ENCODE data around the gene SFXN4.

Gene SFXN4, protein sequence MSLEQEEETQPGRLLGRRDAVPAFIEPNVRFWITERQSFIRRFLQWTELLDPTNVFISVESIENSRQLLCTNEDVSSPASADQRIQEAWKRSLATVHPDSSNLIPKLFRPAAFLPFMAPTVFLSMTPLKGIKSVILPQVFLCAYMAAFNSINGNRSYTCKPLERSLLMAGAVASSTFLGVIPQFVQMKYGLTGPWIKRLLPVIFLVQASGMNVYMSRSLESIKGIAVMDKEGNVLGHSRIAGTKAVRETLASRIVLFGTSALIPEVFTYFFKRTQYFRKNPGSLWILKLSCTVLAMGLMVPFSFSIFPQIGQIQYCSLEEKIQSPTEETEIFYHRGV

DNA sequence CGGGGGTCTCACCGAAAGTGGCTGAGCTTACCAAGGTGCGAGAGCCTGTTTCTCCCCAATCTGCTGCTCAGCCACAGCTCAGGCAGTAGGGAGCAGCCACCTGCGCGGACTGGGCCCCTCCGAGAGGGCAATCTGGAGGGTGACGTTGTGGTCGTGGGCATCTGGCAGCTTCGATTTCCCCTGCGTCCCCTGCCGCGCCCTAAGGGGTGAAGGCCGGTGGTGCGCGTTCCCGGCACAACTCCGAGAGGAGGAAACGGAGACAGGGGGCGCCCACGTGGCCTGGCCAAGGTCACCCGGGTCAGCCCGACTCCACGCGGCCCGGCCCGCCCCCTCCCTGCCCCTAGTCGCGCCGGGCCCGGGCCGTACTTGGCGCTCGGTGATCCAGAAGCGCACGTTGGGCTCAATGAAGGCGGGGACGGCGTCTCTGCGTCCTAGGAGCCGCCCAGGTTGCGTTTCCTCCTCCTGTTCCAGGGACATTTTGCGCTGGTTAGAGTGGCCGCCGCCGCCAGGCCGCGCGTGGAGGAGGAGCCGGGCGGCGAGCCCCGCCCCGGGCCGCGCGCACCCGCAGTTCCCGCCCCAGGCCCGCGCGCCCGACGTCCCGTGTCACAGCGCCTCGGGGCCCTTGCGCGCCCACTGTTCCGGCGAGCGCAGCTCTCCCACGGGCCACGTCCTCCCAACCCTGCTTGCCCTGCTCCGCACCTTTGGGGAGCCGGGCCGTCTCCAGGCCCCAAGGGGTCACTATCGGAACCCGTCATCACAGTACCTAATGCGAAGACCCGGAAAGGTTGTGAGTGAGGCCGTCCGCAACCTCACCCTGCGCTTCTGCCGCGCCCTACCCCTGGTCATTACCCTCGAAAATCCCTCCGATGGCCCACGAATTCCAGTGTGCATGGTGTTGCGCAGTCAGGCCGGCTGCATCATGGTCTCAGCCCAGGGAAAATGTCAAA is at the start of gene SFXN4:
Gene SFXN4, minus strand, starts transcription at position 544 of the 947 bp plus-strand sequence. Its CDS starts 67 bp downstream, at position 477.
- DNase-seq, result peak; percentile 34

DNA sequence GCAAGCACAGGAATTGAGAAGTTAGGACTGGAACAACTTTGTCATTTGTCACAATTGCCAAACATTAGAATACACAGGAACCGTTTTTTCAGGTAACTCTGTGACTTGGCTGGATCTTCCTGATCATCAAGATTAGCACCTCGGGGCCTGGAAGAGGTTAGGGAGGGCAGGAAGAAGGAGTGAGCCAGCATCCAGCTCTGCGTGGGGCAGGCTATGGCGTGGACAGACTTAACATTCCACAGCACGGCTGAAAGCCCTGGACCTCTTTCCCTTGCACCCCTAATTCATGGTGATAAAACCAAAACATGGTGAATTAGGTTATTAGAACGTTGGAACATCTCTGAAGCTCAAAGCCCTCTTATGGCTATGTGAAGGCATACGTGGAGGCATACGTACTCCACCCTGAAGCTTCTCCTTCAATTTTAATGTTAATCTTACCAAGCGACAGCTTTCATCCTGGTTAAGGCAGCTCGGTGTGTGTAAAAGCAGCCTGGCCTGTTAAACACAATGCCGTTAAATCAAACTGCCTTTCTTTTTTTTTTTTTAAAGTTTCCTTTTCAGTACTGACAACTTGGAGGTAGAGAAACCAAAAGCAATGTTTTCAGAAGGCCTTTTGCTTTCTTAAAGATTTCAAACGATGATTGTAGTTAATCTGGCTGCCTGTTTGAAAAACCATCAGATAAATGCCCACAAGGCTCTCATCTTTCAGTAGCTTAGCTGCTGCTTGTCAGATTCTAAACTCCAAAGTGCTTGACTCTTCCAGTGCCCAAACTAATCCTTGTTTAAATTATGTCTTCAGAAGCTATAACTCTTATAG is 46.3 kb upstream of the SFXN4 start:
- no peak for DNase-seq

DNA sequence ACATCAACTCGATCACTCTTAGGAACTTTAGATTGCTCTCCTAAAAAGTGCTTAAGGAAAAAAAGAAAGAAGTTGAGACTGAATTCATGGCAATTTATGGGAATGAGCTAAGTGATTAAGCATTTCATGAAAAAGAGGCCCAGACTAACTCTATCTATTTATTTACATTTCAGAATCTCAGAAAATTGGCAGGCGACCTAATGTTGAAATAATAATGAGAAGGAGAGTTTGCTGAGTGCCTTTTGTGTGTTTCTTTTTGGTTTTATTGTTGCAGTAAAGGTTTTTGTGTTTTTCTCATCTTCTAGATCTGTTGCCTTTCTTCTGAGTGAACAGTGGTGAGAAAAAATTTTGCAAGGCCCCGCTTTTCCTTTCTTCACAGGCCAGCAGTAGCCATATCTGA is 45.7 kb upstream of the SFXN4 start:
- no peak for DNase-seq

DNA sequence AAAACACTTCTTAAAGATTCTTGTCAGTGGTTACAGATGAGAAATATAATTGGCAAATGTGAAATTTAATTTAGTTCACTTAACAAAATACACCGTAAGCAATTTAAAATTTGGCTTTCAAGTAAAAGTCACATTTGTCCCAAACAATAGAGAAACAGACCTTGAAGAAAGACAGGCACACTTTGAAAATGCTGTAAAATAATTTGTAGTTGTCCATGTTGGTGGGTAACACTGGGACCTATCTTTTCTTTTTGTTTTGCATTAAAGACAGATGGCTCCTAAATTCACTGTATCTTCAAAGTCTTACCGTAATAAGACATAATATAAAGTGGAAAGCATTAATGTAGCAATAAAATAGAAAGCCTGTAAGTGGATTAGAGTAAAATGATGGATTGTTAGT is 45.1 kb upstream of the SFXN4 start:
- no peak for DNase-seq

DNA sequence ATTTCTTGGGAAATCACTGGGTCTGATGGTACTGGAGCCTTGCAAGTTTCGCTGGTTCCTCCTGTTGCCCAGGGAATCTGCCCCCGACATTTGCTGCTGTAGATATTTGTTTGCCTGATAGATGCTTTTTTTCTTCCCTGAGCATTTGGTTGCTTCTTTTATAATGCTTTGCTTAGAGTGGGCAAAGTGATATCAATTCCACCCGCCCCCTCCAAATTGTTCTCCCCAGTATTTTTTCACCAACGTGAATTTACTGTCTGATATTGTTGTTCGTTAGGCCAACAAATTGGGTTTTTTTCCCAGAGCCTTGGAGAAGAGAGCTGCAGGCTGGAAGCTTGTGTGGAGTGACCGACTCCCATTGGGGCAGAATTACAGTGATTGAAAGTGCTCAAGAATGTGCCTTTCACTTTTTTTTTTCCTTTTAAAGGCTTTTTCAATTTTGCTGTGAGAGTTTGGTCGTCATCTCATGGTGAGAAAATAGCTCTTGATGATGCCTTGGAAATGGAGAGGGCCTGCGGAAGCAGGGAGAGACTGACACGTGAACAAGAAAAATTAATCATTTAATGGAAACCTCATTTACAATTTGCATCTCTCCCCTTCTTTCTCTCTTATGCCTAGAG is 44.3 kb upstream of the SFXN4 start:
- no peak for DNase-seq

DNA sequence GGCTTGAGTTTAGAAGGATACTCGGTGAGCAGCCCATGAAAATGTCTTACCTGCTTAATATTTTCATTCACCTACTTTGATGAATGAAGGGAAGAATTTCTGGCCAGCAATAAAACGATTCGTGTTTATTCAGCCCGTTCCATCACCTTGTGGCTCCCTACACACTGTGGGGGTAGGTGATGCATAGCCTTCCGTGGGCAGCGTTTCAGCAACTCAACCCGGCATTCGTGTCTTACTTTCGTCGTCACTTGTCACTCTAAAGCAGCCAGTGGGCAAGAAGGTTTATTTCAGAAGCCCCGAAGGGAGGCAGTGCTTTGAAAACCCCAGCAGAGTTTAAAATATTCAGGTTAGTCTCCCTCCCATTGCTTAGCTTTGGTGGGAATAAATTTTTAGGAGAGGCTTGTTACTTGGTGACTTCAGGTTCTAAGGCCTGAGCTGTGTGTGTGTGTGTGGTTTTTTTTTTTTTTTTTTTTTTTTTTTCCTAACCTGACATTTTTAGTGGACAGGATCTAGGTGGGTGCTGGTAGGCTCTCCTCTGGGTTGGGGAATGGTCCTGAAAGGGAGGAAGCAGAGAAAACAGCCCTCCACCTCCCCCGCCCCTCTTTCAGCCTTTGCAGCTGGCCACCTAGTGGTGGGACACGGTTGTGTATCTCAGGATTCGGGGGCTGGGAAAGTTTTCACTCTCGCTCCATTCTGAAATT is 43.7 kb upstream of the SFXN4 start:
- DNase-seq, result no peak

DNA sequence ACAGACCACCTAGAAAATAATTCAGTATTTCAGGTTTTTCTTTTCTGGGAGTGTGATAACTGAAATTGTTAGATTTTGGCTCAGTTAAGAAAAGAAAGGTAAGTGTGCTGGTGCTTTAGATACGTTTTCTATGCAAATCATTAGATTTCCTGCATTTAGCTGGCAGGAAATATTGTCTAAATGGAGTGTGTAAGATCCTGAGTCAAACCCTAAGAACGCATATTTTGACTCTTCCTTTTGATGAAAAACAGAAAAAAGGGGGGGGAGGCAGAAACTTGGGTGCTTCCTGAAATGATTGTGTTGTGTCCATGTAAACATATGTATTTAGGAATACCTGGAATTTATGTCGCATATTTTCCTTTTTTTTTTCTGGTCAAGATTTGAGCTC is 43.0 kb upstream of the SFXN4 start:
- no peak for DNase-seq

DNA sequence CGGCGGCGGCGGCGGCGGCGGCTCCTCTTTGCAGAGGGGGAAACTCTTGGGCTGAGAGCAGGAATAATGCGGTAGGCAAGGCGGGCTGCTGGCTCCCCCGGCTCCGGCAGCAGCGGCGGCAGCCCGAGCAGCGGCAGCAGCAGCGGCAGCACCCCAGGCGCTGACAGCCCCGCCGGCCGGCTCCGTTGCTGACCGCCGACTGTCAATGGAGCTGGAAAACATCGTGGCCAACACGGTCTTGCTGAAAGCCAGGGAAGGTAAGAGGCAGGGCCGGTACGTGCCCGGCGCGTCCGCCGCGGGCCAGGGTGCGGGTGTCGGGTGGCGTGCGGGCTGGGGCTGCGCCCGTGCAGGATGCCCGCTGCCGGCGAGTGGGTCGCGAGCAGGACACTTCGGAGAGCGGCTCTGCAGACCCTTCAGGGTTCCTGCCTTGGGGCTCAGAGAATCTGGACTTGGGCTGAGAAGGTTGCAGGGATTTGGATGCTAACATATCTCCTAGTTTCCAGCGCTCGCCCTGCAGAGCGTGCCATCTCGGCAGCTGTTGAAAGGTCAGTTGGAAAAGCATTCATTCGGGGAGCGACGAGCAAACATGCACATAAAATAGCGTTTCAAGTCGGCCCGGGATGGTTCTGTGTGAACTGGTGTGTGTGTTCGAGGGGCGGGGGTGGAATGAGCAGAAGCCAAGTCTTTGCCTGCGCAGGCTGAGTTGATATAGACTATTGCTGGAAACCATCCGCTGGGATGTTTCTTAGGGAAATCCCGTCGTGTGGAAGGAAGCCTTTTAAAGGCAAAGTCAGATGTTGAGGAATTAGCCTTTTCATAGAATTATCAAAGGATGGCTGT is 42.4 kb upstream of the SFXN4 start:
- DNase-seq, result no peak

DNA sequence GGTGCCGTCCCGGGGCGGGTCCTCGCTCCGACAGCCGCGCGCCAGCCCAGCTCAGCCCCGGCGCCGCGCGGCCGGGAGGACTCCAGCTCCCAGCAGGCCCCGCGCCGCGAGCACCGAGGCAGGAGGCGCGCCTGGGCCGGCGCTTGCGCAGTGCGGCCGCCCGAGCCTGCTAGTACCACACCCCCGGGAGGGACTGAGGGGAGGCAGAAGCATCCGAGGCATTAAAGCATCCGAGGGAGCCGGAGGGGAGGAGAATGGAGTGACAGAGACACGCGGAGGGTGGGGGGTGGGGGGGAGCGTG is 41.8 kb upstream of the SFXN4 start, which contains the start of gene GRK5:
Gene GRK5, plus strand, starts transcription at position 206 of the 301 bp plus-strand sequence. CDS start 347 bp downstream, outside the sequence.
- DNase-seq, result peak; percentile 74

DNA sequence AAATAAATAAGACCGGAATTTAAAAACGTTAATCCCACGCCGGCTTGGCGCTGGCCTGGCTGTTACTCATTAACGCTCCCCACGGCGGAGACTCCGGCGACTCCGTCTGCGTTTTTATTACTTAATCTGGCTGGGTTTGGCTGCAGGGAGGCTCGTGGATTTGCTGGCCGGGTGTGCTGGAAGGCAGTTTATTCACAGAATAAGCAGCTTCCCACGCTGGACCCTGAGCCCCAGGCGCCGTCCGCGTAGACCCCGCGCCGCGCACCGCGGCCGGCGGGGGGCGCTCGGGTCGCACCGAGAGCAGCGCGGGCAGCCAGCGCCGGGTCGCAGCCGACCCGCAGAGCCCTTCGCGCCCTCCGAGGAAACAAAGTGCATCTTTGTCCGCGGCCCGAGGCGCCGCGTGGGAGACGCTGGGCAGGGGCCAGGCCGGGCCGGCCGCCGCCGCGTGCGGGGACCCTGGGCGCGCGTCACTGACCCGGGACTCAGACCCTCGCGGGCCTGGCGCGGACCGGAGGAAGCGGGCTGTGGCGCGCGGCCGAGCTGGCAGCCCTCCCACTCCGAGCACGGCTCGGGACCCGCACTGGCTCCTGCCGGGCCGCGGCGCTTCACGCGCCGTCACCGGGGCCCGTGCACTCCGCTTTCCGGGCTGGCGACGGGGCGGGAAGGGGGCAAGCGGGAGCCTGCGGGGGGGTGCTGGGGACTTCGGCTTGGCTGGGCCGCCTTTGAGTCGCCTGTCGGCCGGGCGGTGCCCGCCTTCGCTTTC is 41.3 kb upstream of the SFXN4 start:
- DNase-seq, result no peak

DNA sequence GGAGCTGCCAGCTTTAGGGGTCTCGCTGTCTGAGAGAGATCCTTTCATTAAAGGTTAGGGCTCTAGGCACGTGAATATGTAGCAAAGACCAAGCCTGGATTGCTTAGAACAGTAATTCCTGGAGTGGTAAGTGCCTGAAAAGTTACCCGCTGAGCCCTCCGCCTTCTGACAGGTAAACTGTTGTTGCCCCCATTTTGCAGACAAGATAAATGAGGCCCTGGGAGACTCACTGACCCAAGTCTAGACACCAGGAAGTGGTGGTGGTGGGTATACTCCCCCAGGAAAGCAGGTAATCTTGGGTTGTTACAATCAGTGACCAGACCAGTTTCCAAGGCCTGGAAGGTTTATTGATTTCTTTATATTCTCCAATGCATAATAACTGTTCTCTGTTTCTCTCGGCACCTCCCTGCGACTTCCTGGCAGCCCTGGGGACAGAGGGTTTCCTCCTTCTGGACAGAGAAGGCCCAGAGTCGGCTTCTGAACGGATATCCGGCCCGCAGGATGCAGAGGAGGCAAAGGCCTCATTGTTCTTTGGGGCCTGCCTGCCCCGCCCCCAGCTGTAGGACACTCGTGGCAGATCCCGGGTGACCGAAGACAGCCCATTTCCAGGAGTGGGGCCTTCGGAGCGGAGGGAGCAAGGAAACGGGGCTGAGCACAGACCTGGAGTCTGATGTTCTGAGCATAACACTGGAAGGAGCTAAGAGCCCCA is 40.5 kb upstream of the SFXN4 start:
- no peak for DNase-seq

DNA sequence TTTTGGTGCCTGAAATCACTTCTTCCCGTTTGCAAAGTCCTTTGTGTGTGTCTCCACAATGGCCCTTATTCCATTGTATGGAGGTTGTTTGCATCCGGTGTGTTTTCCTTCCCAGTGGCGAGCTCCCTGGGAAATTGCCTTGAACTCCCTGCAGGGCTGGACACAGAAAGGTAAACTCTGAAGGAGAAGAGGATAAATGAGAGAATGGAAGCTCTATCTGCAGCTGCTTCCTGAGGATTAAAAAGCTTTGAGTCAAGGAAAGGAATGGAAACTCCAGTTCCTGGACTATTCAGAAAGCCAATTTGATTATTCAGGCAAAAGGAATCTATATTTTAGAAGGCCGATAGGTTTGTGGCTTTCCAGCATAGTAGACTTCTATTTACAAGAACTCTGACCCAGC is 37.5 kb upstream of the SFXN4 start:
- no peak for DNase-seq

DNA sequence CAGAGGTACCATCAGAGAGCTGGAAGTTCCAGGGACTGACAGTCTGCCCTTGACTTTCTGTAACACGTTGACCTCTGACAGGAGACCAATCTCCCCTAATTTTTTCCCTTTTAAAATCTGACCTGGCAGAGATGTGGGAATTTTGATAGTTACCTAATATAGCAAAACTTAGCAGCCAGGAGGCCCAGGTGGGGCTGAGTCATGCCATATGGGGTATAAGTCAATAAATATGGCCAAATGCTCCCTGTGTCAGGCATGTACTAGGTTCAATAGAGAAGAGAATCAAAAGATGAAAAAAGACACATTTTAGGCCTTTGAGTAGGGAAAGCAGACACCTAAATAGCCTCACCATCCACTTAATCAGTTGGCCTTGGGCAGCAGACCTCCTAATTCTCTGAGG is 35.7 kb upstream of the SFXN4 start:
- DNase-seq, result no peak

DNA sequence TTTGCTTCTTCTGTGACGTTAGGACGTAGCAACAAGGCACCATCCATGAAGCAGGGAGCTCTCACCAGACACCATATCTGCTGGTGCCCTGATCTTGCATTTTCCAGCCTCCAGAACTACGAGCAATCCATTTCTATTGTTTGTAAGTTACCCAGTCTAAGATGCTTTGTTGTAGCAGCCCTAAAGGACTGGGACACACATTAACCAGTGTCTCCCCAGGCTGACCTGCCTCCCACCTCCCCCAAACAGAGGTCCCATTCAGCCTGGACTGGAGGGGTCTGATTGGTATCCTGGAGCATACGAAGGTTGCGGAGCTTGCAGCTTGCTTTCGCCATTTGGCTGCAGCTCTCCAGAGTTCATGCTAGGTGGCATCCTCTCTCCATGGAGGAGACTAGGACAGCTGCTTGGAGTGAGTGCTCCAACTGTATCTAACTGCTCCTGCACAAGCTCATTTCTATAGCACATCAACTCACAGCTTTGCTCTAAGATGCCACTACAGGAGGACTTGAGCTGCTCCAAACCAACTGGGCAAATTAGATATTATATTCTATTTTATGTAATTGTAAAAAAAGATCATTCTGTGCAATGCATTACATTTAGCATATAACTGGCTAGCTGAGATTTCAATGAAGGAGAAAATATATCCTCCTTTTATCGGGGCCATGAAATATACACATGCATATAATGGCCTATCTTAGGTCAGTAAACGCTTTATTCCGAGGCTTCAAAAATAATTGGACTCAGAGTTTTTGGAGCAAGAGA is 33.9 kb upstream of the SFXN4 start:
- peak; percentile 31 for DNase-seq

DNA sequence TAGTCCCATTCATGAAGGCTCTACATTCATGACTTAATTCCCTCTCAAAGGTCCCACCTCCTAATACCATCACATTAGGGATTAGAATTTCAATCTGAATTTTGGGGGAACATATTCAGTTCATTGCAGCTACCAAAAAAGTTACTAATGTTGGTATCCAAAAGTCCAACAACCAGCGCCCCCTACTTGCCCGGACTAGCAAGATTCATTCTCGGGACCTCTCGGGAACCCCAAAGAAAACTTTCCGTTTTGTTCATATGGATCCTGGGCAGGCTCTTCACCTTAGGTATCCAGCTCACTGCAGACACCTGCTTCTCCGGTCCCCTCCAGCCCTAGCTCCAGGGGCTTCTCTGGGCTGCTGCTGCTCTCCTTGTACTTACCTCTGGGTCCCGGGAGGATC is 32.9 kb upstream of the SFXN4 start:
- DNase-seq, result no peak

DNA sequence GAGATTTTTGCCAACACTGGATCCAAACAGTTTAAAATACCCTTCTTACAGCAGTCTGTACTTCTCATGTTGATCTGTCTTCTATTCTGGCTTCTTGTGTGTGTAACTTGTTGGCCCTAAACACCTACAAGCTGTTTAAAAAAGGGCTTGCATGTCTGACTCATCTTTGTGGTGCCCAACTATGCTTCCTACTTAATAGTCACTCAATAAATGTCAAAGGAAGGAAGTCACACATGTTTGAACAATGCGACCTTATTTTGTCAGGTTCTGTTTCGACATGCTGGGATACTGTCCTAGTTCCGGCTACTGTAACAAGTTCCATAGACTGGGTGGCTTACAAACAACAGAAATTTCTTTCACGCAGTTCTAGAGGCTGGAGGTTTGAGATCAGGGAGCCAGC is 32.4 kb upstream of the SFXN4 start:
- DNase-seq, result no peak

DNA sequence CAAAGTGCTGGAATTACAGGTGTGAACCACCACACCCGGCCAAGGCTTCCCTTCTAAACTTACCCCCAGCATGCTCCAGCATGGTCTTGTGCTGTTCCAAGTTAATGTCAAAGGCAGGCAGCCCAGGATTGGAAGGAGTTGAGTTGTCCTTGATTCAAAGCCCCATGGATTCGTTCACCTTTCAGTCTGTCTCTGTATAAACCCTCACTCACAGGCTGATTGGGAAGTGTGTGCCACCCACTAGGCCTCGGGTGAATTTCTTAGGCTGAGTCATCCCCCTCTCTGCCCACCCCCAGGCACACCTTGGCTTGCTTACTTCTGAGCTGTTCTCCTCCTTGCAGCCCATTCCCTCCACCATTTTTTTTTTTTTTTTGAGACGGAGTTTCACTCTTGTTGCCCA is 26.4 kb upstream of the SFXN4 start:
- no peak for DNase-seq

DNA sequence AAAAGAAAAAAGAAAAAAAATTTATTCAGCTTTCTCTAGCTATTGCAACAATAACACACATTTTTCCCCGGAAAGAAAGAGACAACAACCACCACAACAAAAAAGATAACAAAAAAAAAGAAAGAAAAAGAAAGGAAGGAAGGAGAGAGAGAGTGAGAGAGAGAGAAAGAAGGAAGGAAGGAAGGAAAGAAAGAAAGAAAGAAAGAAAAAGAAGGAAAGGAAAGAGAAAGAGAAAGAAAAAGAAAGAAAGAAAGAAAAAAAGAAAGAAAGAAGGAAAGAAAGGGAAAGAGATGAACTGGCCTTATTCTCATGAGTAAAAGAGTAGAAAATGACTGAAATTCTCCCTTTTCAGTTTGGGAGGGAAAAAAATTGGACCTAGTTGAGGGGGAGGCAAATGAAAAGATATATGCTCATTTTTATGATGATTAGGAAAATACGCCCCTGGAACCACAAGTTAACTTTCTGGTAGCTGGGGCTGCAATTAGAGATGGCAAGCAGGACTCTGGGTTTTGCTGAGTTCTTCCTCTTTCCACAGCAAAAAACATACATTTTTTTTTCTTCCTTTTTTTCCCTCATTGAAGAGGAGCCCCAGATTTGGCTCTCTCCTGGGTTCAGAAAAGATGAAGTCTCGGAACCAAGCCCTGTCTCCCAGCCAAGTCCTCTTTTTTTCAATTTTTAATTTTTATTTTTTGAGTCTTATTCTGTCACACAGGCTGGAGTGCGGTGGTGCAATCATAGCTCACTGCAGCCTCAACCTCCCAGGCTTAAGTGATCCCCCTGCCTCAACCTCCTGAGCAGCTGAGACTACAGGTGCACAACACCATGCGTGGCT is 25.7 kb upstream of the SFXN4 start:
- no peak for DNase-seq
